Natural killer cell (primary cell): Measurements from ENCODE around the gene ITGA1. TPM values are rescaled to one million over a fixed set of nuclear protein-coding genes. Genes with fewer than 3 reads are reported as not detected.
"Not testable (repeated sequence)": the region's sequence is repeated elsewhere in the genome, so short reads cannot be mapped to it uniquely, and the experiment has no call there.

ENCODE experiments used
- ATAC-seq, 3 donors: fragments of 150-1000 bp in 2 of 3; fragments of 200-7000 bp in 1 of 3; cut with Tn5 transposase; 1 replicate in 1 of 3; 2 replicates in 2 of 3; pipeline ENCODE4 v1.10.0; 2021; ENCODE audit warnings: mild to moderate bottlenecking in 2 of 3, moderate library complexity in 2 of 3
- DNase-seq, 2 donors: peaks; one replicate each; pipeline versions ENCODE4 v3.0.0 to v3.0.0-alpha.2; 2013 to 2021; ENCODE audit warnings: mixed read lengths in 1 of 2
- H3K27ac ChIP-seq: one replicate; pipeline ENCODE4 v1.5.1; 2013; ENCODE audit warnings: mild to moderate bottlenecking, low read length
- H3K27me3 ChIP-seq: one replicate; pipeline ENCODE4 v1.6.1; 2013; ENCODE audit warnings: low read length; ENCODE audit not compliant: control insufficient read depth, insufficient read depth
- H3K36me3 ChIP-seq: one replicate; pipeline ENCODE4 v1.6.1; 2013; ENCODE audit warnings: low read length; ENCODE audit not compliant: control insufficient read depth, insufficient read depth
- H3K4me1 ChIP-seq: one replicate; pipeline ENCODE4 v1.6.1; 2013; ENCODE audit warnings: low read length; ENCODE audit not compliant: control insufficient read depth, insufficient read depth
- H3K4me3 ChIP-seq: one replicate; pipeline ENCODE4 v1.5.1; 2013; ENCODE audit warnings: low read length
- H3K9me3 ChIP-seq: one replicate; pipeline ENCODE4 v1.6.1; 2013; ENCODE audit warnings: low read length; ENCODE audit not compliant: control insufficient read depth, insufficient read depth
- H3K27ac Mint-ChIP-seq, 2 donors: one replicate each; pipeline ENCODE4 v1.8.0; 2022; ENCODE audit warnings: mild to moderate bottlenecking in 2 of 2, mixed read lengths in 2 of 2, moderate library complexity in 1 of 2
- H3K27me3 Mint-ChIP-seq, 2 donors: one replicate each; pipeline ENCODE4 v1.8.0; 2022; ENCODE audit warnings: low read depth in 2 of 2, mixed read lengths in 2 of 2
- H3K36me3 Mint-ChIP-seq: one replicate; pipeline ENCODE4 v1.8.0; 2022; ENCODE audit warnings: mixed read lengths
- H3K4me1 Mint-ChIP-seq, 2 donors: one replicate each; pipeline ENCODE4 v1.8.0; 2022; ENCODE audit warnings: mixed read lengths in 2 of 2
- H3K4me3 Mint-ChIP-seq: one replicate; pipeline ENCODE4 v1.8.0; 2022; ENCODE audit warnings: mild to moderate bottlenecking, moderate library complexity, mixed read lengths
- H3K9me3 Mint-ChIP-seq, 2 donors: one replicate each; pipeline ENCODE4 v1.8.0; 2022; ENCODE audit warnings: mixed read lengths in 2 of 2
- WGBS: methylation state at CpG from one replicate; pipeline ENCODE4 v1.1.7; 2013; ENCODE audit warnings: missing lambda C conversion rate; ENCODE audit not compliant: insufficient coverage; 5-methylcytosine and 5-hydroxymethylcytosine counted together
- intact Hi-C: fragments of 100-400 bp; cut with micrococcal nuclease; formaldehyde crosslinking; loops from one replicate; pipeline ENCODE4 v1.14.2; 2022
- total RNA-seq, 4 donors: library from RNA; stranded (reverse); fragments of 120-200 nt in 1 of 4; gene quantifications; one replicate each; pipeline versions ENCODE4 v1.2.3 to v1.2.4, GENCODE V29; 2013 to 2022
- TF ChIP-seq, protein P1 (sequence below): fragments of 200-600 bp; IDR thresholded peaks from one replicate; pipeline ENCODE4 v1.8.0; 2022; ENCODE audit warnings: antibody characterized with exemption

The ITGA1 gene
- total RNA-seq, 3 donors from 2014 or later (not counting 1 experiment from before 2014, with no cell fraction given) = 0.45 to 0.82 (median 0.47) TPM

- no peak overlapping the region for H3K27ac Mint-ChIP-seq
- DNase-seq = no peak
- H3K4me3 ChIP-seq = no peak overlapping the region
- no peaks in the 10 kb centered on the region for H3K4me1 Mint-ChIP-seq
- no peaks in the 10 kb centered on the region for H3K9me3 Mint-ChIP-seq
- no peaks in the 10 kb centered on the region for H3K27me3 ChIP-seq
- TF ChIP-seq, protein P1, sequence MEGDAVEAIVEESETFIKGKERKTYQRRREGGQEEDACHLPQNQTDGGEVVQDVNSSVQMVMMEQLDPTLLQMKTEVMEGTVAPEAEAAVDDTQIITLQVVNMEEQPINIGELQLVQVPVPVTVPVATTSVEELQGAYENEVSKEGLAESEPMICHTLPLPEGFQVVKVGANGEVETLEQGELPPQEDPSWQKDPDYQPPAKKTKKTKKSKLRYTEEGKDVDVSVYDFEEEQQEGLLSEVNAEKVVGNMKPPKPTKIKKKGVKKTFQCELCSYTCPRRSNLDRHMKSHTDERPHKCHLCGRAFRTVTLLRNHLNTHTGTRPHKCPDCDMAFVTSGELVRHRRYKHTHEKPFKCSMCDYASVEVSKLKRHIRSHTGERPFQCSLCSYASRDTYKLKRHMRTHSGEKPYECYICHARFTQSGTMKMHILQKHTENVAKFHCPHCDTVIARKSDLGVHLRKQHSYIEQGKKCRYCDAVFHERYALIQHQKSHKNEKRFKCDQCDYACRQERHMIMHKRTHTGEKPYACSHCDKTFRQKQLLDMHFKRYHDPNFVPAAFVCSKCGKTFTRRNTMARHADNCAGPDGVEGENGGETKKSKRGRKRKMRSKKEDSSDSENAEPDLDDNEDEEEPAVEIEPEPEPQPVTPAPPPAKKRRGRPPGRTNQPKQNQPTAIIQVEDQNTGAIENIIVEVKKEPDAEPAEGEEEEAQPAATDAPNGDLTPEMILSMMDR = no peak
- H3K4me1 ChIP-seq = no peaks in the 10 kb centered on the region
- WGBS = 100% methylated on average over 1 of the region's 1 CpG
- H3K27ac ChIP-seq = no peak overlapping the region
- H3K4me3 Mint-ChIP-seq = no peak overlapping the region
- ATAC-seq = no peak
- no peaks in the 10 kb centered on the region for H3K36me3 ChIP-seq
- intact Hi-C loops = no loop called here
- H3K9me3 ChIP-seq = no peaks in the 10 kb centered on the region
- H3K36me3 Mint-ChIP-seq = no peaks in the 10 kb centered on the region
- no peaks in the 10 kb centered on the region for H3K27me3 Mint-ChIP-seq
Observed at GRCh38 chr5:52817818-52818217, 30.1 kb downstream of the ITGA1 start.

GRCh38 chr5:52818360-52818759 is 30.6 kb downstream of the ITGA1 start:
- intact Hi-C loops = no loop called here
- no peak overlapping the region for H3K4me3 Mint-ChIP-seq
- Histone ChIP-seq H3K36me3 (no peaks in the 10 kb centered on the region), H3K27ac (no peak overlapping the region), H3K4me3 (no peak overlapping the region), H3K27me3 (no peaks in the 10 kb centered on the region), H3K4me1 (no peaks in the 10 kb centered on the region), H3K9me3 (no peaks in the 10 kb centered on the region)
- no peak for ATAC-seq
- no peaks in the 10 kb centered on the region for H3K9me3 Mint-ChIP-seq
- no peaks in the 10 kb centered on the region for H3K36me3 Mint-ChIP-seq
- H3K27me3 Mint-ChIP-seq = no peaks in the 10 kb centered on the region
- WGBS = 100% methylated on average over 1 of the region's 1 CpG
- no peaks in the 10 kb centered on the region for H3K4me1 Mint-ChIP-seq
- H3K27ac Mint-ChIP-seq = no peak overlapping the region
- no peak for DNase-seq
- TF ChIP-seq, protein P1 = no peak

DNA sequence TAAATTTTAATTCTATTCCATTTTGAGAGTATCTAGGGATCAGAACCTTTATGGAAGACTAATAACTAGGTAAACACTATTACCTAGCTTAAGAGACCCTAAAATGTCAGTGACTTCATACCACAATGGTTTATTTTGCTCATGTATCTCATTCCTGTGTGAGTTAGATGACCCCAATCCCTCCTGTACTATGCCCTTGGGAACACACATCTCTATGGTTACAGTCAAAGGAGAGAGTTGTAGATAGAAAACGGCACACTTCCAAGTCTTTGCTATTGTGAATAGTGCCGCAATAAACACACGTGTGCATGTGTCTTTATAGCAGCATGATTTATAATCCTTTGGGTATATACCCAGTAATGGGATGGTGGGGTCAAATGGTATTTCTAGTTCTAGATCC is 31.1 kb downstream of the ITGA1 start:
- H3K9me3 ChIP-seq, ATAC-seq, H3K36me3 Mint-ChIP-seq, intact Hi-C loops, H3K4me3 Mint-ChIP-seq, H3K4me3 ChIP-seq, H3K27ac Mint-ChIP-seq, H3K4me1 Mint-ChIP-seq, H3K27me3 Mint-ChIP-seq, DNase-seq, H3K27ac ChIP-seq, H3K4me1 ChIP-seq, H3K36me3 ChIP-seq, H3K27me3 ChIP-seq, H3K9me3 Mint-ChIP-seq: not testable (repeated sequence)
- 100% methylated on average over 1 of the region's 3 CpGs for WGBS

DNA sequence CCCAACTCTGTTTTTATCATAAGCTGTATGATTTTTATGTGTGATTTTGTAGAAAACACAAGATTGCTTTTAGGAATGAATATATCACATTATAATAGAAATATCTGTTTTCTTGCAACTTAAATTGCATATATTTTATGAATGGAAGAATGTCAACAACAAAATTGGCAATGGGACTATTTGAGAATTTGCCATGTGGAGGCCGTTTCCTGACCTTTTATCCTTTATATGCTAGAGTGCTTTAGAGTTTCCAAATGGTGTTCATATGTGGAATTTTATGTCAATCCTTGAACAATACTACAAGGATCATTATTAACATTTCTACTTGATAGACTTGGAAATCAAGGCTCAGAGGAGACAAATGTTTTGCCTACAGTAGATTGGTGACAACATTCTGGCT is 34.2 kb downstream of the ITGA1 start:
- H3K9me3 Mint-ChIP-seq = no peaks in the 10 kb centered on the region
- H3K27ac Mint-ChIP-seq = no peak overlapping the region
- Histone ChIP-seq H3K4me1 (no peaks in the 10 kb centered on the region), H3K9me3 (no peaks in the 10 kb centered on the region), H3K27ac (no peak overlapping the region), H3K36me3 (no peaks in the 10 kb centered on the region), H3K4me3 (no peak overlapping the region), H3K27me3 (no peaks in the 10 kb centered on the region)
- ATAC-seq (no peak), DNase-seq (no peak)
- H3K36me3 Mint-ChIP-seq = no peaks in the 10 kb centered on the region
- WGBS = 100% methylated on average over 1 of the region's 1 CpG
- H3K4me3 Mint-ChIP-seq = no peak overlapping the region
- TF ChIP-seq, protein P1 = no peak
- H3K27me3 Mint-ChIP-seq = no peaks in the 10 kb centered on the region
- peaks cover 11 to 18% of the 10 kb centered on the region in 2 donors for H3K4me1 Mint-ChIP-seq
- intact Hi-C loops = no loop called here
